GM18517 (cell line): Measurements from ENCODE around the gene KIF3B.
"Not testable (repeated sequence)": the region's sequence is repeated elsewhere in the genome, so short reads cannot be mapped to it uniquely, and the experiment has no call there.

ENCODE experiments used
- ATAC-seq: cut with Tn5 transposase; IDR thresholded peaks from one replicate; pipeline ENCODE4 v1.9.1; 2021; ENCODE audit warnings: mild to moderate bottlenecking, moderate library complexity; ENCODE audit not compliant: unreplicated experiment

KIF3B gene

DNA sequence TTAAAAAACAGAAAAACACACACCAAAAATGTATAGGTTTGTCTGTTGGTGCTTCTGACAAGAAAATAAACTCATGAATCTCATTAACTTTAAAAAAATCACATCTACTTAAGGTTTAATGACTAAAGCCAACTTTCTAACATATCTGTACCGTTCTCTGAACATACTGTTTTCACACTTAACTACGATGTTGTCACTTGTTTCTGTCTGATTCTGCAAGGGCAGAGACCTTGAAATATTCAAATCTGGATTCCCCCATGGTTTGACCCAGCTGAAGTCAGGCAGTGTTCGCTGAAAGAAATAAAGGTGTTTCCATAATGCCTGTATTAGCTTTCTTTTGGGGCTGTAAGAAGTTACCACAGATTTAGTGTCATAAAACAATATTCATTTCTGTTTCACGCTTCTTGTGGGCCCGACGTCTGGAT is 78.0 kb downstream of the KIF3B start:
- peak; percentile 39 for ATAC-seq

DNA sequence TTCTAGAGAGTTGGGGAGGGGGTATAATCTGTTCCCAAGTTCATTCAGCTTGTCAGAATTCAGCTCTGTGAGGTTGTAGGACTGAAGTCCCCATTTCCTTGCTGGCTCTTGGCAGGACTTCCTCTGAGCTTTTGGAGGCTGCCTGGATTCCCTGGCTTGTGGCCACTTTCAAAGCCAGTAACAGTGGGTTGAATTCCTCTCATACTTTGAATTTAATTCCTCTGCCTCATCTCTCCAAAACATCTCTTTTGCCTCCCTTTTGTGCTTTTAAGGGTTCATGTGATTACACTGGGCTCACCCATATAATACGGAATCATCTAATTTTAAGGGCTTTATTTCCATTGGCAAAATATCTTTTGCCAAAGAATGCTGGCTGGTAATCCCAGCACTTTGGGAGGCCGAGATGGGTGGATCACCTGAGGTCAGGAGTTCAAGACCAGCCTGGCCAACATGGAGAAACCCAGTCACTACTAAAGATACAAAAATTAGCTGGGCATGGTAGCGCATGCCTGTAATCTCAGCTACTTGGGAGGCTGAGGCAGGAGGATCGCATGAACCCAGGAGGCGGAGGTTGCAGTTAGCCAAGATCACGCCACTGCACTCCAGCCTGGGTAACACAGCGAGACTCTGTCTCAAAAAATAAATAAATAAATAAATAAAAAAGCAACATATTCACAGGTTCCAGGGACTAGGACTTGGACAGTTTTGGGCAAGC is 78.6 kb downstream of the KIF3B start:
- ATAC-seq = not testable (repeated sequence)

- ATAC-seq = no peak
These were observed 79.3 kb downstream of the KIF3B start for GRCh38 chr20:32356622-32357374.

DNA sequence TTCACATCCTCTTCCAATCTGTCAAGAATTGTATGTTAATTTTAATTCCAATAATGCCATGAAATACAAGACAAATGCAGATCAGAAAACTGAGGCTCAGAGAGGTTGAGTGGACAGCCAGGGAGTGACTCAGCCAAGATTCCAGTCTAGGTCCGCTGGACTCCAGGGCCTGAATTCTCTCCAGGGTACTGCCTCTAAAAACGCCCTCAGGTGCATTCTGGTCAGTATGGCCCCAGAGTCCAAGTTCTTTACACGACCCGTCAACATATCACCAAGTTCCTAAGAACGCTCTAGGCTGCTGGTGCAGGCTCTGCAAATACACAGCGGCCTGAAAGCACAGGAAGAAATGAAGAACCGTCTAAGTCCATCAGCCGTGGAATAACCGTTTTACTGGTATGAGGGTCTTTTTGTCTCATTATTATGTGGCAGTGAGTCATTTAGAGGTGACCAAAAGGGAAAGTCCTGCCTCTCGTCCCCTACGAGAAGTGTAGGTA is 80.0 kb downstream of the KIF3B start:
- no peak for ATAC-seq

DNA sequence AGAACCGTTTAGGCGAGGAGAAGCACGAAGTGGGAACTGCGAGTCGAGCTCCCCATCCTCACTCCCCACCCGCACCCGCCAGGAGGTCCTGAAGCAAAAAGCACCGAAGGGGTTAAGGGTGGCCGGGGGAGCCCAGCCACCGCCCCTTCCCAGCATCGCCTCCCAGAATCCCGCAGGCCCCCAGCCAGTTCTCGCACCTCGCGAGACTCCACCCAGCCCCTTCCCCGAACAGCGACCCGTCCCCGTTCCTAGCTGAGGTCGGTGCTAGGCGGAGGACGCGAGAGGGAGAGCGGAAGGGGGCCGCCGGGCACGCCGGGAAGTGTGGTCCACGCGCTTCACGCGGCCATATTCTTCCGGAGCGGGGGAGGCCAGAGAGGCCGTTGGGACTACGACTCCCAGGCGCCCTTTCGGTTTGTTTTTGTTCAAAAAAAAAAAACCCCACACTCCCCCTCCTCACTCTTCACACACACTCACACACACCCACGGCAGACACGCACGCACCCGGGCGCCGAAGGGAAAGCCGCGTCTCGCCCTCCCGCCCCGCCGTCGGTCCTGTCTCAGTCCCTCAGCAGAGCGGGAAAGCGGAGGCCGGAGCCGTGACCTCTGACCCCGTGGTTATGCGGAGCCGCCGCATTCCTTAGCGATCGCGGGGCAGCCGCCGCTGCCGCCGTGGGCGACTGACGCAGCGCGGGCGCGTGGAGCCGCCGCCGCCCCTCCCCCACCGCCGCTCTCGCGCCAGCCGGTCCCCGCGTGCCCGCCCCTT is 80.6 kb downstream of the KIF3B start, which contains the start of gene ASXL1:
Gene ASXL1, plus strand, starts transcription at position 463 of the 763 bp plus-strand sequence. CDS start 445 bp downstream, outside the sequence.
- peak; percentile 46 for ATAC-seq

DNA sequence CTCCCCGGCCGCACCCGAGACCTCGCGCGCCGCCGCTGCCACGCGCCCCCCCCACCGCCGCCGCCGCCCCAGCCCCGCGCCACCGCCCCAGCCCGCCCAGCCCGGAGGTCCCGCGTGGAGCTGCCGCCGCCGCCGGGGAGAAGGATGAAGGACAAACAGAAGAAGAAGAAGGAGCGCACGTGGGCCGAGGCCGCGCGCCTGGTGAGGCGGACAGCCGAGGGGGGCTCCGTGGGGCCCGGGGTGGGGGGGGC is 81.1 kb downstream of the KIF3B start:
- no peak for ATAC-seq

DNA sequence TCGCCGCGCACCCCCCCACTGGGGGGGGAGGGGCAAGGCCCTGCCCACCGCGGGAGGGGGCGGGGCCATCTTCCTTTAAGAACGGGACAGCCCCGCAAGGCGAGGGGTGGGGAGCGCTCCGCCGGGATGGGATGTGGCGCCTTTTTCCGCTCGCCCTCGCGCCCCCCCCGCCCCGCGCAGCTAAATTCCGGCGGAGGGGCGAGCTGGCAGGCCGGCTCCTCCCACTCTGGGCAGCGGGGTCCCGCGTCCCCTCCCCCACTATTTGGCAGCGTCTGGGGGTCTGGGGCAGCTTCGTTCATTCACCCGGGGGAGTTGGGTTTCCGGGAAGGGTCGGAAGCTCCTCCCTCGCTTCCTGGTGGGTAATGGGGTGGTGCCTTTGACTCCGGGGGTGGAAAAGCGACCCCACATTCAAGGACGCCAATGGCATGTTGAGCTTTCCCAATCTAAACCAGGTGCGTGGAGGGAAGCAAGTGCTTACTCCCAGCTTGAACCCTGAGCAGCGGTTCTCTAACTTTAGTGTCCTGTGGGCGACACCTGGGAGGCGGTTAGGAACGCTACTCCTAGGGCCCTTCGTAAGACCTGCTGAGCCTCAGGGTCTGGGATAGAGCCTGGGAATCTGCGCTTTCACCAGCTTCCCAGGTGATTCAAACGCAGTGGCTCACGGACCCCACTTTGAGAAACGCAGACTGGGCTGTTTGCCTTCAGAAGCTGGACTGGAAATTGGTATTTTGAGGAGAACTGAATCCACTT is 81.6 kb downstream of the KIF3B start:
- ATAC-seq = no peak

DNA sequence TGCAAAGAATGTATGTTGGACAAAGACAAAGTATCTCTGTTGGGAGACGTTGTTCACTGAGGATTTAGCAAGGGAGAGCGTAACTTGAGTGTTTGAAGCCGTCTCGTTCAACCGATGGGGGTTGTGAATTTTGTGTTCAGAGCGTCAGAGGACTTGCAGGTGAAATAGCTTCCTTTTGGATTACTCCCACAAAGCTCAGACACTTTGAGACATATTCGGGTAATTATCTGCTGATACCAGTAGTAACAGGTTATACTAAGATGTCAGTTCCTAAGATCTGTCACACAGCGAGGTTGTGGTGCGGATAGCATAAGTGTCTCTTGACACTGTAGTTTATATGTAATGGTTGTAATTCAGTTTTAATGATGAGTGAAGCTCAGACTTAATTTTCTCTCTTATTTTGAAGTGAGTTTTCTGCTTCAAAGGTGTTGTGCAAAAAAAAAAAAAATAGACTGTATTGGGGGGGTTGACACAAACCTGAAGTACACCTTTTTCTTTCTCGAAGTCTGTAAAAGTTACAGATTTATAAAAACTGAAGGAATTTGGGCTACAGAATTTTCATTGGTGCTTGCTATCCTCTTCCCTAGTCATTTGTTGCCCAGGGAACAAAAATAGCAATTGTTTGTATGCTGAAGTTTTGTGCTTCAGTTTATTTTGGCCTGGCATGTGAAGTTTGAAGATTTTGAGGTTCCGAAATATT is 82.3 kb downstream of the KIF3B start:
- ATAC-seq = no peak

DNA sequence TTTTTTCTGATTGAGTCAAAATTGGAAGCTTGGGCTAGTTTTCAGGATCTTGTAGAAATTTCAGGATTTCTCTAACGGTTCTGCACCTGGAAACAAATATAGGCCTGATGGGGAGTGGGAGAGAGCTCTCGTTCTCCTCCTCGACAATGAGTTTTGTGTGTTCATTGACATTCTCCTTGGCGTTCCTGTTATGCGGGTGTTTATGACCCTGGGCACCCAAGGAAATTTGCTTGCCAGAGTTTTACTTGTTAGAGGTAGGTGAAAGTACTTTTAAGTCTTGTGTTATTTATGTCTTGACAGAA is 82.8 kb downstream of the KIF3B start:
- no peak for ATAC-seq

DNA sequence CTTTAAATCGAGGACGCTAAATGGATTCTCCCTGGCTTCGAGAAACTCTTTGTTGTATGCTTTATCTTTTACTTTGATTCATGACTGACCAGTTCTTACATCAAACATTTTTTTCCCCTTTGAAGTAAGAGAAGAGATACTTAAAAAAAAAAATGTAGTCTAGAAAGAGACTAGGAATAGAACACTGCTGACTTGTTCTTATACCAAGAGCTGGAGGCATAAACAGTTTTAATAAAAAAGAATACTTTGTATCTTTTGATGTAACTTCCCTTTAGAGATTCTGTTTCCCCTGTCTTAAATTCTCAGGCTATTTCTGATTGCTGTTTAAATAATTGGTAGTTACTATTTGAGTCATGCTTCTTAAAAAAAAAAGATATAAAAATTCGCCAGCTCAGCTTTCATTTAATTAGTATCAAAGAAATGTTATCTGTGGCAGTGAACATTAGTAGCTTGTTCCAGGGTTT is 85.5 kb downstream of the KIF3B start:
- no peak for ATAC-seq

GRCh38 chr20:32363492-32363891 is 86.0 kb downstream of the KIF3B start:
- no peak for ATAC-seq

DNA sequence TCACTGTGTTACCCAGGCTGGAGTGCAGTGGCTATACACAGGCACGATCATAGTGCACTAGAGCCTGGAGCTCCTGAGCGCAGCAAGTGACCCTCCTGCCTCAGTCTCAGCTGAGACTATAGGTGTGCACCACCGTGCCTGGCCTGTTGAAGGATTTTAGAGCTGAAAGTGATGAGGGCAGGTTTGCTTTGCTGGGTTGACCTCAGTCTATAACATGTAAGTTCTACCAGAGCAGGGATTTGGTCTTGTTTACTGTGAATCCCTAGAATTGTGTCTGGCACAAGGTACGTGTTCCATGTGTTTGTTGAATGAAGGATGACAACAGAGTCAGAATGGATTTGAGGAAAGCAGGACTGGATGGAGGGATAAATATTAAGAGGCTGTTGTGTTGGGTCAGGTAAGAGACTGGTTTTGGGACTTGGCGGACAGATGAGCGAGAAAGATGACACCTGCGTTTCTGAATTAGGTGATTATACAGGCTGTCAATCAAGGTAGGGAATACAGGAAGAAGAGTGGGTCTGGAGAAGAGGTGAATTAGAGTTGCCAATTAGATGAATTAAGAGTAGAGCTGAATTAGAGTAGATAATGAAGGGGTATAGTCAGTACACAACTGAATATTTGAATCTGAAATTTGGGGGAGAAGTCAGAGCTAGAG is 87.2 kb downstream of the KIF3B start:
- no peak for ATAC-seq

- ATAC-seq = no peak
These were observed 88.1 kb downstream of the KIF3B start for GRCh38 chr20:32365564-32365963.

DNA sequence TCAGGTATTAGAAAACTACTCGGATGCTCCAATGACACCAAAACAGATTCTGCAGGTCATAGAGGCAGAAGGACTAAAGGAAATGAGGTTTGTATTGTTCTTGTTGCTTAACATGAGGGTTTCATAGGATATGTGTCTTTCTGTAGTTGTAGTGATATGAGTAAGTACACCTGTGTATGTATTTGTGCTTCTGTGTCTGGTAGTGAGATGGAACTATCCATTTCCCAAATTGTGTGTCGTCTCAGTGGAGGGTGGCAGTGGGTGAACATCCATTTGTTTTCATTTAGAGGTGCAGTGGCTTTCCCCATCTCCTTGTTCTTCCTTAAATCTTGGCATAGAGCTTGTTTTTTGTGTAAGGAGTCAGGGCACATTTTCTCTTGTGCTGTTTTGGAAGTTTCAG is 88.9 kb downstream of the KIF3B start:
- peak; percentile 48 for ATAC-seq

- no peak for ATAC-seq
These were observed 90.9 kb downstream of the KIF3B start for GRCh38 chr20:32368323-32368722.

- no peak for ATAC-seq
These were observed 91.5 kb downstream of the KIF3B start for GRCh38 chr20:32368925-32369324.

- ATAC-seq = no peak
These were observed 93.4 kb downstream of the KIF3B start for GRCh38 chr20:32370897-32371296.

DNA sequence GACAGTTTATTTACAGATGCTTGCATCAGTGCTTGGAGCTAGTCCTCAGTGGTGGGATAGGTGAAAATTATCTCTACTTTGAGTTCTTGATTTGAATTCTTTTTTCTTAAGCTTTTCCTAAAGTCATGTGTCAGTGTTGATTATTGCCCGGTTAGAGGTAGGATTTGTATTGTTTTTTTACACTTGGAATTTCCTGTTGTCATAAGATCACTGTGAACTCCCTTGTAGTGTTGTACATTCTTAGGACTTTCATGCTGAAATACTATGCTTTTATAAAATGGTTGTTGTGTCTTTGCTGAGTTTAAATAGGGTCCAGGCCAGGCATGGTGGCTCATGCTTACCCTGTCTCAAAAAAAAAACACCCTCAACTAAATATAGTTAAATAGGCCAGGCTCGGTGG is 101.0 kb downstream of the KIF3B start:
- no peak for ATAC-seq

DNA sequence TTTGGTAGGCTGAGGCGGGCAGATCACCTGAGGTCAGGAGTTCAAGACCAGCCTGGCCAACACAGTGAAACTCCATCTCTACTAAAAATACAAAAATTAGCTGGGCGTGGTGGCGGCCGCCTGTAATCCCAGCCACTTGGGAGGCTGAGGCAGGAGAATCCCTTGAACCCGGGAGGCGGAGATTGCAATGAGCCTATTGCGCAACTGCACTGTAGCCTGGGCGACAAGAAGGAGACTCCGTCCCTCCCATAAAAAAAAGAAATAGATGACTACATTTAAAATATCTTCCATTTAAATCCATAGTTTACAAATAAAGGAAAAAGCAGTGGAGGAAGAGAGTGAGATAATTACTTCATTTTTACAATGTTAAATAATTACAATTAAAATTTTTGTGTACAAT is 102.6 kb downstream of the KIF3B start:
- not testable (repeated sequence) for ATAC-seq

DNA sequence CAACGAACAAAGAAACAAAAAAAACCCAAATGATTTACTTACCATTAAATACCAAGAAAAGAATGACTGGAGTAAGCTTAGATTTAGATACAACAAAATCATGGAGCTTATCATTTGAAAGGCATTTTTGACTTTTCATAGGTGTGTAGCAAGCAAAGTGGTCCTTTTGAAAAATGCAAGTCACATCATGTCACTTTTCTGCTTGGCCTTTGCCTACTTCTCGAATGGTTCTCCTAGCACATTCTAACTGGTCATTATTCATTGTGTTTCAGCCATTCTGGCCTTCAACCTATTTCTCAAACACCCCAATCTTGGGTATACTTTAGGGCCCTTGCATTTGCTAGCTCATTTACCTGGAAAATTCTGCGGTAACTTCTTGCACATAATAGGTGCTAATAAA is 103.3 kb downstream of the KIF3B start:
- no peak for ATAC-seq
